HEK293T (cell line): ENCODE data around the gene B3GNT8.
"Not testable (repeated sequence)": the region's sequence is repeated elsewhere in the genome, so short reads cannot be mapped to it uniquely, and the experiment has no call there.

Experiments used
- CTCF ChIA-PET: fragments of 350-600 bp; formaldehyde crosslinking; extraction: SDS; loops from one replicate; lab custom pipeline; 2021; ENCODE audit warnings: antibody characterized with exemption, inconsistent platforms; lab: Yijun Ruan, JAX
- POLR2A ChIA-PET: fragments of 350-600 bp; formaldehyde crosslinking; extraction: SDS; loops from one replicate; lab custom pipeline; 2020; ENCODE audit warnings: antibody characterized with exemption, inconsistent platforms; lab: Yijun Ruan, JAX
- DNase-seq: peaks from one replicate; pipeline ENCODE4 v3.0.0; 2012; ENCODE audit warnings: mixed read lengths; ENCODE audit errors: extremely low spot score
- ARNT ChIP-seq: fragments of 450-650 bp; IDR thresholded peaks from 2 replicates; pipeline ENCODE4 v1.6.1; 2017; ENCODE audit warnings: mild to moderate bottlenecking
- BHLHE40 ChIP-seq: fragments of 450-650 bp; IDR thresholded peaks from 2 replicates; pipeline ENCODE4 v1.6.1; 2016; ENCODE audit warnings: mild to moderate bottlenecking, moderate library complexity, borderline replicate concordance
- CTBP1 ChIP-seq: fragments of 450-650 bp; IDR thresholded peaks from 2 replicates; pipeline ENCODE4 v1.6.1; 2016; ENCODE audit warnings: borderline replicate concordance
- ELF4 ChIP-seq: fragments of 450-650 bp; IDR thresholded peaks from 2 replicates; pipeline ENCODE4 v1.6.1; 2017; ENCODE audit warnings: antibody characterized with exemption
- FOXA1 ChIP-seq: fragments of 450-650 bp; IDR thresholded peaks from 2 replicates; pipeline ENCODE4 v1.6.1; 2016; ENCODE audit warnings: mild to moderate bottlenecking
- FOXK2 ChIP-seq: fragments of 450-650 bp; IDR thresholded peaks from 2 replicates; pipeline ENCODE4 v1.6.1; 2016; ENCODE audit warnings: mild to moderate bottlenecking
- FOXM1 ChIP-seq: fragments of 450-650 bp; IDR thresholded peaks from 2 replicates; pipeline ENCODE4 v1.6.1; 2017; ENCODE audit warnings: mild to moderate bottlenecking, borderline replicate concordance
- HDGF ChIP-seq: fragments of 450-650 bp; IDR thresholded peaks from 2 replicates; pipeline ENCODE4 v1.6.1; 2017; ENCODE audit warnings: antibody characterized with exemption, borderline replicate concordance
- L3MBTL2 ChIP-seq: fragments of 450-650 bp; conservative IDR thresholded peaks from 2 replicates; pipeline ENCODE4 v1.6.1; 2016; ENCODE audit warnings: mild to moderate bottlenecking
- LEF1 ChIP-seq: fragments of 450-650 bp; IDR thresholded peaks from 2 replicates; pipeline ENCODE4 v1.6.1; 2017; ENCODE audit warnings: mild to moderate bottlenecking, borderline replicate concordance
- NFRKB ChIP-seq: fragments of 450-650 bp; IDR thresholded peaks from 2 replicates; pipeline ENCODE4 v1.6.1; 2016; ENCODE audit warnings: mild to moderate bottlenecking, moderate library complexity
- SP1 ChIP-seq: fragments of 450-650 bp; IDR thresholded peaks from 2 replicates; pipeline ENCODE4 v1.6.1; 2017
- SUZ12 ChIP-seq: fragments of 450-650 bp; IDR thresholded peaks from 2 replicates; pipeline ENCODE4 v1.6.1; 2016; ENCODE audit warnings: mild to moderate bottlenecking
- TARDBP ChIP-seq: fragments of 450-650 bp; IDR thresholded peaks from 2 replicates; pipeline ENCODE4 v1.6.1; 2016
- ZNF384 ChIP-seq: fragments of 450-650 bp; IDR thresholded peaks from 2 replicates; pipeline ENCODE4 v1.6.1; 2016
- TF ChIP-seq, protein P1 (sequence below): fragments of 450-650 bp; IDR thresholded peaks from 2 replicates; pipeline ENCODE4 v1.6.1; 2016

The B3GNT8 gene

DNA sequence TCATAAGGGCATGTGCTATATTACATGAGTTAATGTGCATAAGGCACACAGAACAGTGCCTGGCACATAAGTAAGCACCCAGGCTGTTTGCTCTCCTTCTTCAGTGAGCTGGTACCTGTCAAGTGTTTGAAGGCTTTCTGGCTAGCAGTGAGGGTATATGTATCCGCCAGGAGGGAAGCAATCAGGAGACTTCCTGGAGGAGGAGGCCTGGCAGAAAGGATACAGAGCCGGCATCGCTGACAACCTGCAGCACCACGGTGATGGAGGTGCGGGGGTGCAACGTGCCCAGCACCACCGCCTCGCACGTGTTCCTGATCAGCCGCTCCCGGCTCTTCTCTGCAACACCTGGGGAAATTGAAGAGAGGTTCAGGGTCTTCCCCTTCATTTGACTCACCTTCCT is 35.6 kb downstream of the B3GNT8 start:
- no peak for DNase-seq
- CTCF ChIA-PET, result no interaction called here
- POLR2A ChIA-PET, result no interaction called here

DNA sequence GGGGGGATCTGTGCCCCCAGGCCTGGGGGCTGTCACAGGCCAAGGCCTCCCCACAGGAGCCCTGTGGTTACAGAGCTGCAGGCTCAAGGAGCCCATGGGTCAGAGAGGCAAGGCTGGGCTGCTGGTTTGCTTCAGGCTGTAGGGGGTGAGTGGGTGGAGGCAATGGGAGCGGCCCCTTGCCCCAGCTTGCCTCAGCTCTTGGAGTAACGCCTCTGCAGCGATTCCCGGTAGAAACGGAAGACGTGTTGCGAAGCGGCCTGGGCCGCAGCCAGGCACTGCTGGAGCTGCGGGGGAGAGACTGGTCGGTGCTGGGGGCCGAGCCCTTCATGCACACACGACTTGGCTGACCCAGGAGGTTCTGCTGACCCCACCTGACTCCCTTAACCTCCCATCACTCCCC is 40.7 kb downstream of the B3GNT8 start:
- TF ChIP-seq NFRKB, result no peak
- TF ChIP-seq SP1, result no peak
- no peak for TF ChIP-seq SUZ12
- no peak for TF ChIP-seq ELF4
- TF ChIP-seq FOXA1, result no peak
- no peak for TF ChIP-seq FOXM1
- TF ChIP-seq TARDBP, result no peak
- no peak for TF ChIP-seq ZNF384
- no peak for TF ChIP-seq HDGF
- no peak for TF ChIP-seq CTBP1
- no peak for TF ChIP-seq LEF1
- TF ChIP-seq, protein P1, sequence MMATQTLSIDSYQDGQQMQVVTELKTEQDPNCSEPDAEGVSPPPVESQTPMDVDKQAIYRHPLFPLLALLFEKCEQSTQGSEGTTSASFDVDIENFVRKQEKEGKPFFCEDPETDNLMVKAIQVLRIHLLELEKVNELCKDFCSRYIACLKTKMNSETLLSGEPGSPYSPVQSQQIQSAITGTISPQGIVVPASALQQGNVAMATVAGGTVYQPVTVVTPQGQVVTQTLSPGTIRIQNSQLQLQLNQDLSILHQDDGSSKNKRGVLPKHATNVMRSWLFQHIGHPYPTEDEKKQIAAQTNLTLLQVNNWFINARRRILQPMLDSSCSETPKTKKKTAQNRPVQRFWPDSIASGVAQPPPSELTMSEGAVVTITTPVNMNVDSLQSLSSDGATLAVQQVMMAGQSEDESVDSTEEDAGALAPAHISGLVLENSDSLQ, result no peak
- no peak for TF ChIP-seq FOXK2
- TF ChIP-seq ARNT, result no peak
- no peak for TF ChIP-seq BHLHE40
- DNase-seq, result peak; percentile 3
- CTCF ChIA-PET, result no interaction called here

More for the DNA sequence above, 35.6 kb downstream of the B3GNT8 start:
- TF ChIP-seq TARDBP (no peak), FOXA1 (no peak)

DNA sequence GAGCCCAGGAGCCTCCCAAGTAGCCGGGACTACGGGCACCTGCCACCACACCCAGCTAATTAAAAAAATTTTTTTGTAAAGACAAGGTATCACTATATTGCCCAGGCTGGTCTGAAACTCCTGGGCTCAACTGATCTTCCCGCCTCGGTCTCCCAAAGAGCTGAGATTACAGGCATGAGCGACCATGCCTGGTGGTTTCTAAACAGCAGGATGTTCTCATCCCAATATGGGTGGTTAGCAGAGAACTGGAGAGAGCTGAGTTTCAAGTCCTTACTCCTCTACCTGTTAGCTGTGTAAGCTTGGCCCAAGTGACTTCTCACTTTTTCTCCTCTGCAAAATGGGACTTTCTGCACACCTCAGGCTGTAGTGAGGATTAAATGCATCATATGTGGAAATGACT is 42.8 kb downstream of the B3GNT8 start:
- CTCF ChIA-PET, result no interaction called here
- no peak for DNase-seq
- POLR2A ChIA-PET, result no interaction called here
- TF ChIP-seq ZNF384 (no peak), L3MBTL2 (no peak), FOXK2 (no peak), ARNT (no peak), ELF4 (no peak), BHLHE40 (no peak)

More for the DNA sequence above, 40.7 kb downstream of the B3GNT8 start:
- POLR2A ChIA-PET, result interaction anchor here (1.5 kb wide), 1 partner anchor 9 kb away, joined by 3 read pairs; no protein-coding TSS in a partner anchor

DNA sequence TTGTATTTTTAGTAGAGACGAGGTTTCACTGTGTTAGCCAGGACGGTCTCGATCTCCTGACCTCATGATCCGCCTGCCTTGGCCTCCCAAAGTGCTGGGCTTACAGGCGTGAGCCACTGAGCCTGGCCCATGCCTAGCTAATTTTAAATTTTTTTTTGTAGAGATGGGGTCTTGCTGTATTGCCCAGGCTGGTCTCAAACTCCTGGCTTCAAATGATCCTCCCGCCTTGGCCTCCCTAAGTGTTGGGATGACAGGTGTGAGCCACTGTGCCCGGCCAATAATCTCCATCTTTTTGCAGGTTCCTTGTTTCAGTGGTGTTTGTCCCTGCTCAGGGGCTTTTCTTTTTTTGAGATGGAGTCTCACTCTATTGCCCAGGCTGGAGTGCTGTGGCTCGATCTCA is 45.6 kb downstream of the B3GNT8 start:
- CTCF ChIA-PET, POLR2A ChIA-PET, DNase-seq: not testable (repeated sequence)

DNA sequence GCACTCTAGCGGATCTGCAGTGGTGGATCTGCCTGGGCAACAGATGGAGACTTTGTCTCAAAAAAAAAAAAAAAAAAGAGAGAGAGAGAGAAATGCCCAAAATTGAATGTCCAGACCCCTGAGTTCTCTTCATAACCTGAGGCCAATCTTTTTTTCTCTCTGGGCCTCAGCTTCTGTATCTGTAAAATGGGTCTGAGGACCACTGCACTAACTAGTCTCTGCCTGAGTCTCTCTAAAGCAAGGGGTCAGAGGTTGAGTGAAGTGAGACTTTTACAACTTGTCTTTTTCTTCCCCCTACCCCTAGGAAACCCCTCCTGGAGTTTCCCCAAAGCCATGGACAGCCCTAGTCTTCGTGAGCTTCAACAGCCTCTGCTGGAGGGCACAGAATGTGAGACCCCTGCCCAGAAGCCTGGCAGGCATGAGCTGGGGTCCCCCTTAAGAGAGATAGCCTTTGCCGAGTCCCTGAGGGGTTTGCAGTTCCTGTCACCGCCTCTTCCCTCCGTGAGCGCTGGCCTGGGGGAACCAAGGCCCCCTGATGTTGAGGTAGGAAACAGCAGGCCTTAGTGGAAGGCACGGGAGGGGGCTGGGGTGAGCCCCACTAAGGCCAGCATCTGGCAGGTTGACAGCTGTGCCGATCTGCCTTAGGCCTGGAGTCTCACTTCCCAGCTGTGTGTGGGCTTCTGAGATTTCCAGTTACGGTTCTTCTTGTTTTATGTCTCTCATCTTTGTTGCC is 49.0 kb downstream of the B3GNT8 start:
- TF ChIP-seq CTBP1, result no peak
- no peak for TF ChIP-seq ZNF384
- TF ChIP-seq SP1, result no peak
- no peak for TF ChIP-seq LEF1
- DNase-seq, result no peak
- POLR2A ChIA-PET, result no interaction called here
- CTCF ChIA-PET, result interaction anchor here (1.1 kb wide), 1 partner anchor 24 kb away, joined by 3 read pairs; no protein-coding TSS in a partner anchor

DNA sequence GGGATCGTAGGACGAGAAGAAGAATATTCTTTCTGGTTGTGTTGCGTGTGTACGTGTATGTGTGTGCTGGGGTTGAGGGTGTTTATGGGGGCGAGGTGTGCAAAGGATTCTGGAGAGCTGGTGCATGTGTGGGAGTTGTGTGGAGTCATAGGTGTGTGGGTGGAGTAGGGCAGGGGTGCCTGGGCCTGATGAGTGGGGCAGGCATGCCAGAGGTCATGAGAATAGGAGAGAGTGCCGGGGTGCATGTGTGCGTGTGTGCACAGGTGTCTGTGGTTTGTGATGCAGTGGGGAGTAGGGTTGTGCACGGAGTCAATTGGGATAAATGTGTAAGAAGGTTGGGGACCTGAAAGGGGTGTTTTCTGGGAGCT is 50.2 kb downstream of the B3GNT8 start:
- CTCF ChIA-PET, result no interaction called here

DNA sequence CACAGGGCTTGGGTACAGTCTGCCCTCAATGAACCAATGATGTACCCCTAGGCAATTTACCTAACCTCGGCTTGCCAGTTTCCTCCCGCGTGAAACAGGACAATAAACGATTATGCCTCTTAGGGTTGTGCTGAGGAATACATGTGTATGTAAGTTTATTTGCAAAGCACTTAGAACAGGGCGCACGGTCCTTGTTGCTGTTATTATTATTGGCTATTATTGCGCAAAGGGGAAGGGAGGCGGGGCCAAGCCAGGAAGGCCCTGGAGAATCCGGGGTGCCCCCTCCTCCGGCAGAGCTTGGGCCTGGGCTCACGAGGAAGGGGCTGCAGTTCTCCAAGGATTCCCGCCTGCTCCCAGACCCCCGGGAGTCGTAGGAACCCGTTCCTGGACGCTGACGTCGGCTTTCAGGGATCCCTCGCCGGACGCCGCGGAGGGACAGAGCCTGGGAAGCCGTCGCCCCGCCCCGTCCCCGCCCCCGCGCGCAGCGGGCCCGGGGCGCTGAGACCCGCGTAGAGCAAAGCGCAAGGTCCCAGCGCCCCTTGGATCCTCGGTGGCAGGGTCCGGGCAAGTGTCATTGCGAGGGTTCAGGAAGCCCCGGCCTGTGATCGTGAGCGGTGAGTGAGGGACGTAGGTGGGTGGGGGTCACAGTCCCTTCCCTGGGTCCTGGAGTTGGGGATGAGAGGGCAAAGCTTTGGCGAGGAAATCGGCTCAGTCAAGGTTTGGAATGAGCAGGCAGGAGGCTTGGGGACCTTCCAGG is 50.8 kb downstream of the B3GNT8 start, which contains the start of gene TMEM91:
Gene TMEM91 (plus strand): TSS at position 293 of the 757 bp plus-strand sequence. CDS start 1,777 bp downstream, outside the sequence.
- POLR2A ChIA-PET, result no interaction called here
- TF ChIP-seq, protein P1, result no peak
- TF ChIP-seq NFRKB (no peak), ELF4 (no peak), BHLHE40 (no peak), TARDBP (no peak), L3MBTL2 (no peak), HDGF (no peak), ZNF384 (no peak), FOXK2 (no peak), LEF1 (no peak), FOXA1 (no peak), SUZ12 (no peak), ARNT (no peak), FOXM1 (no peak), SP1 (no peak), CTBP1 (no peak)
- DNase-seq, result no peak
- CTCF ChIA-PET, result no interaction called here

More for the DNA sequence above, 50.2 kb downstream of the B3GNT8 start:
- DNase-seq, result no peak
- POLR2A ChIA-PET, result no interaction called here
- no peak for TF ChIP-seq FOXA1
- no peak for TF ChIP-seq FOXM1
- TF ChIP-seq TARDBP, result no peak
- TF ChIP-seq, protein P1, result no peak
- no peak for TF ChIP-seq LEF1
- TF ChIP-seq ARNT, result no peak
- TF ChIP-seq ELF4, result no peak
- no peak for TF ChIP-seq BHLHE40
- no peak for TF ChIP-seq L3MBTL2
- TF ChIP-seq SUZ12, result no peak
- TF ChIP-seq NFRKB, result no peak
- no peak for TF ChIP-seq HDGF
